SK-N-SH (cell line): ENCODE results near the gene CD163L1. TPM values are rescaled to one million over a fixed set of nuclear protein-coding genes. Genes with fewer than 3 reads are reported as not detected.

ENCODE experiments used
- CTCF ChIA-PET: fragments of 300-600, 350-600 bp; formaldehyde crosslinking; extraction: SDS; loops from one replicate; lab custom pipeline; 2021; lab: Yijun Ruan, JAX
- POLR2A ChIA-PET: fragments of 350-600 bp; sonication (Branson Sonifier 250); formaldehyde crosslinking; extraction: SDS; loops from one replicate; lab custom pipeline; 2020; ENCODE audit warnings: antibody characterized with exemption, inconsistent platforms; lab: Yijun Ruan, JAX
- DNase-seq: peaks from one replicate; pipeline ENCODE4 v3.0.0; 2012
- H2AFZ ChIP-seq: fragments of 200-600 bp; sonication (generic); 2 replicates; pipeline ENCODE4 v1.8.1; 2016; ENCODE audit warnings: antibody characterized with exemption, mild to moderate bottlenecking, low read depth
- H3F3A ChIP-seq: fragments of 200-600 bp; sonication (generic); replicated peaks from 2 replicates; pipeline ENCODE3; 2016; ENCODE audit warnings: antibody characterized with exemption, mild to moderate bottlenecking; ENCODE audit not compliant: insufficient read depth
- H3K27ac ChIP-seq, 2 experiments: fragments of 200-500 bp in 1 of 2; fragments of 200-600 bp in 1 of 2; sonication (Bioruptor generic) in 1 of 2; sonication (generic), shearing (Covaris generic) in 1 of 2; 2 replicates each; pipeline versions ENCODE4 v1.5.1 to v1.6.1; 2014 to 2016; ENCODE audit warnings: low read depth in 2 of 2, inconsistent platforms in 1 of 2, low read length in 1 of 2, mild to moderate bottlenecking in 1 of 2, mixed read lengths in 1 of 2
- H3K27me3 ChIP-seq: fragments of 200-600 bp; sonication (generic), shearing (Covaris generic); 2 replicates; pipeline ENCODE4 v1.6.1; 2016; ENCODE audit warnings: mixed run types; ENCODE audit not compliant: insufficient read depth
- H3K36me3 ChIP-seq, 2 experiments: fragments of 200-500 bp in 1 of 2; fragments of 200-600 bp in 1 of 2; sonication (Bioruptor generic) in 1 of 2; sonication (generic) in 1 of 2; replicated peaks in 1 of 2; 2 replicates each; pipeline versions ENCODE3 to v1.5.1; 2014 to 2016; ENCODE audit warnings: low read length in 1 of 2, mild to moderate bottlenecking in 1 of 2; ENCODE audit not compliant: insufficient read depth in 2 of 2, control insufficient read depth in 1 of 2
- H3K4me1 ChIP-seq, 2 experiments: fragments of 200-500 bp in 1 of 2; fragments of 200-600 bp in 1 of 2; sonication (Bioruptor generic) in 1 of 2; sonication (generic), shearing (Covaris generic) in 1 of 2; 2 replicates each; pipeline versions ENCODE4 v1.5.1 to v1.6.1; 2014 to 2016; ENCODE audit warnings: low read depth in 1 of 2, low read length in 1 of 2, mixed run types in 1 of 2; ENCODE audit not compliant: insufficient read depth in 2 of 2, control insufficient read depth in 1 of 2
- H3K4me2 ChIP-seq: fragments of 200-600 bp; sonication (generic), shearing (Covaris generic); 2 replicates; pipeline ENCODE4 v1.6.1; 2017; ENCODE audit warnings: mixed run types
- H3K4me3 ChIP-seq, 2 experiments: fragments of 200-500 bp in 1 of 2; fragments of 200-600 bp in 1 of 2; sonication (Bioruptor generic) in 1 of 2; sonication (generic), shearing (Covaris generic) in 1 of 2; 2 replicates each; pipeline versions ENCODE4 v1.5.1 to v1.8.1; 2014 to 2016; ENCODE audit warnings: low read depth in 2 of 2, inconsistent platforms in 1 of 2, low read length in 1 of 2, mild to moderate bottlenecking in 1 of 2, mixed read lengths in 1 of 2, moderate library complexity in 1 of 2
- H3K79me2 ChIP-seq: fragments of 200-600 bp; sonication (generic); 2 replicates; pipeline ENCODE4 v1.8.1; 2017; ENCODE audit warnings: mild to moderate bottlenecking; ENCODE audit not compliant: insufficient read depth
- H3K9ac ChIP-seq: fragments of 200-600 bp; sonication (generic); 2 replicates; pipeline ENCODE4 v1.6.1; 2017; ENCODE audit warnings: mixed run types
- H3K9me2 ChIP-seq: fragments of 200-600 bp; sonication (generic); 2 replicates; pipeline ENCODE4 v1.6.1; 2017; ENCODE audit warnings: mixed run types
- H3K9me3 ChIP-seq: fragments of 200-600 bp; sonication (generic); 2 replicates; pipeline ENCODE4 v1.6.1; 2017; ENCODE audit warnings: mixed run types, mild to moderate bottlenecking, moderate library complexity
- H4K20me1 ChIP-seq: fragments of 200-600 bp; sonication (generic); 2 replicates; pipeline ENCODE4 v1.6.1; 2017; ENCODE audit warnings: mild to moderate bottlenecking, mixed run types; ENCODE audit not compliant: insufficient read depth
- EP300 ChIP-seq, 2 experiments: IDR thresholded peaks; 2 replicates each; pipeline versions ENCODE4 v1.4.0 to v1.6.1; 2012; ENCODE audit warnings: borderline replicate concordance in 1 of 2, low read depth in 1 of 2, low read length in 1 of 2
- EZH2phosphoT487 ChIP-seq: fragments of 200-600 bp; sonication (generic); IDR thresholded peaks from 2 replicates; pipeline ENCODE4 v1.6.1; 2017; ENCODE audit warnings: low read depth, mixed run types, mild to moderate bottlenecking, antibody characterized with exemption, moderate library complexity, borderline replicate concordance
- FOXM1 ChIP-seq: IDR thresholded peaks from 2 replicates; pipeline ENCODE4 v1.4.0; 2012; ENCODE audit warnings: low read depth, mild to moderate bottlenecking
- GABPA ChIP-seq: IDR thresholded peaks from 2 replicates; pipeline ENCODE4 v1.4.0; 2012; ENCODE audit warnings: low read depth, mild to moderate bottlenecking
- GATA2 ChIP-seq: sonication (generic); formaldehyde crosslinking; IDR thresholded peaks from 2 replicates; pipeline ENCODE4 v1.5.0; 2020; ENCODE audit warnings: mild to moderate bottlenecking, missing genetic modification reagents
- JUND ChIP-seq: IDR thresholded peaks from 2 replicates; pipeline ENCODE4 v1.4.0; 2012
- MEF2A ChIP-seq: IDR thresholded peaks from 2 replicates; pipeline ENCODE4 v1.4.0; 2012; ENCODE audit warnings: low read depth, borderline replicate concordance
- MXI1 ChIP-seq: IDR thresholded peaks from 2 replicates; pipeline ENCODE4 v1.6.1; 2012; ENCODE audit warnings: mild to moderate bottlenecking, low read depth, low read length, improper control_type of control experiment
- NFIC ChIP-seq: IDR thresholded peaks from 2 replicates; pipeline ENCODE4 v1.4.0; 2012; ENCODE audit warnings: borderline replicate concordance
- NRF1 ChIP-seq: IDR thresholded peaks from 2 replicates; pipeline ENCODE4 v1.6.1; 2012; ENCODE audit warnings: low read depth, mild to moderate bottlenecking, low read length
- RAD21 ChIP-seq: IDR thresholded peaks from 2 replicates; pipeline ENCODE4 v1.6.1; 2012; ENCODE audit warnings: mild to moderate bottlenecking, low read length
- RCOR1 ChIP-seq: fragments of 150-350 bp; IDR thresholded peaks from 2 replicates; pipeline ENCODE4 v1.6.1; 2017; ENCODE audit warnings: antibody characterized with exemption, low read length
- RXRA ChIP-seq: IDR thresholded peaks from 2 replicates; pipeline ENCODE4 v1.4.0; 2012; ENCODE audit warnings: low read depth, mild to moderate bottlenecking, borderline replicate concordance
- SIN3A ChIP-seq: IDR thresholded peaks from 2 replicates; pipeline ENCODE4 v1.6.1; 2012; ENCODE audit warnings: low read depth, mild to moderate bottlenecking, low read length, moderate library complexity, borderline replicate concordance
- SMC3 ChIP-seq: IDR thresholded peaks from 2 replicates; pipeline ENCODE4 v1.6.1; 2012; ENCODE audit warnings: low read depth, low read length, improper control_type of control experiment
- TAF1 ChIP-seq: IDR thresholded peaks from 2 replicates; pipeline ENCODE4 v1.6.1; 2012; ENCODE audit warnings: low read depth, mild to moderate bottlenecking, low read length, moderate library complexity, borderline replicate concordance
- TCF12 ChIP-seq: IDR thresholded peaks from 2 replicates; pipeline ENCODE4 v1.4.0; 2012
- TEAD4 ChIP-seq: IDR thresholded peaks from 2 replicates; pipeline ENCODE4 v1.4.0; 2012; ENCODE audit warnings: mild to moderate bottlenecking, borderline replicate concordance; ENCODE audit not compliant: insufficient read depth
- WGBS: methylation state at CpG from one replicate; pipeline ENCODE4 v1.1.6; 2017; ENCODE audit warnings: low lambda C conversion rate; 5-methylcytosine and 5-hydroxymethylcytosine counted together
- polyA plus RNA-seq, 3 experiments: library from polyadenylated mRNA; depleted of rRNA; stranded (reverse); fragments of >200 nt; gene quantifications; 2 replicates each; pipeline ENCODE4 v1.2.3, GENCODE V29; 2012
- TF ChIP-seq, protein P1 (sequence below): IDR thresholded peaks from 2 replicates; pipeline ENCODE4; 2012
- TF ChIP-seq, protein P2 (sequence below): fragments of 200-600 bp; sonication (generic); IDR thresholded peaks from 2 replicates; pipeline ENCODE4 v1.6.1; 2017; ENCODE audit warnings: antibody characterized with exemption, mild to moderate bottlenecking, moderate library complexity
- TF ChIP-seq, protein P3 (sequence below): IDR thresholded peaks from 2 replicates; pipeline ENCODE4 v1.4.0; 2012; ENCODE audit warnings: low read depth
- TF ChIP-seq, protein P4 (sequence below): IDR thresholded peaks from 2 replicates; pipeline ENCODE4 v1.4.0; 2012; ENCODE audit warnings: low read depth, borderline replicate concordance

CD163L1 gene
- polyA plus RNA-seq, 1 of the 3 experiments (the other 2 are of a cell fraction) = 0.25 TPM

DNA sequence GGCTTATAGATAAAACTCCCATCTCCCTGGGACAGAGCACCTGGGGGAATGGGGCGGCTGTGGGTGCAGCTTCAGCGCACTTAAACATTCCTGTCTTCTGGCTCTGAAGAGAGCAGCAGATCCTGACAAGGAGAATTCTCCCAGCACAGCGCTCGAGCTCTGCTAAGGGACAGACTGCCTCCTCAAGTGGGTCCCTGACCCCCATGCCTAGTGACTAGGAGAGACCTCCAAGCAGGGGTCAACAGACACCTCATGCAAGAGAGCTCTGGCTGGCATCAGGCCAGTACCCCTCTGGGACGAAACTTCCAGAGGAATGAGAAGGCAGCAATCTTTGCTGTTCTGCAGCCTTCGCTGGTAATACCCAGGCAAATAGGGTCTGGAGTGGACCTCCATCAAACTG, 28.1 kb upstream of the CD163L1 start (continued):
- no peak for TF ChIP-seq MXI1

DNA sequence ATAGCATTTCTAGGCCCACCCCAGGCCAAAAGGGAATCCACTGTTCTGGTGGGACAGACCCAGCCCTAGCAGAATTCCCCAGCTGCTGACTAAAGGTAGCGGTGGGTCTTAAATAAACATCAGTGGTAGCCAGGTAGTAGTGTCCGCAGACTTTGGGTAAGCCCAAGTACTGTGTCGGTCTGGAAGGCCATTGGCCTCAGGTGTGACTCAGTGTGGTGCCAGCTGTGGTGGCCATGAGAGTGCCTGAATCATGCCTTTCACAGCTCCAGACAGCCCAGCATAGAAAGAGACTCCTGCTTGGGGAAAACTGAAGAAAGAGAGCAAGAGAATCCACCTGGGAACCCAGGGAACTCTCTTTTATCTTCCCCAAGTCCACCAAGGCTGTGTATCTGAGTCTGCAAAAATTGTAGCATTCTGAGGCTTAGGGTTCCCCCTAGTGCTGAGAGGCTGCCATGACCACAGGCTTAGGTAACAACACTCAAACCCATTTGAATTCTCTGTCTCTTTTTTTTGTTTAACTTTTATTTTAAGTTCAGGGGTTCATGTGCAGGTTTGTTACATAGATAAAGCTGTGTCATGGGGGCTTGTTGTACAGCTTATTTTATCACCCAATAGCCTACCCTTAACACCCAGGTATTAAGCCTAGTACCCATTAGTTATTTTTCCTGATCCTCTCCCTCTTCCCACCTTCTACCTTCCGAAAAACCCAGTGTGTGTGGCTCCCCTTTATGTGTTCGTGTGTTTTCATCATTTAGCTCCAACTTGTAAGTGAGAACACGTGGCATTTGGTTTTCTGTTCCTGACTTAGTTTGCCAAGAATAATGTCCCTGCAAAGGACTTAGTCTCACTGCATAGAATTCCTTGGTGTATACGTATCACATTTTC, 16.7 kb upstream of the CD163L1 start:
- H3K9me3 ChIP-seq = no peaks in the 10 kb centered on the region
- peak; percentile 34 for DNase-seq
- WGBS = 14% methylated on average over 7 of the region's 7 CpGs

More for the DNA sequence above, 16.7 kb upstream of the CD163L1 start:
- Histone ChIP-seq H3K9ac (no peak overlapping the region), H3F3A (peaks cover 4% of the 10 kb centered on the region), H3K27me3 (peaks cover 13% of the 10 kb centered on the region), H3K79me2 (no peaks in the 10 kb centered on the region), H2AFZ (no peak overlapping the region), H3K4me1 (no peaks in the 10 kb centered on the region), H3K4me2 (no peak overlapping the region), H3K27ac (no peak overlapping the region), H3K4me3 (no peak overlapping the region), H3K9me2 (no peaks in the 10 kb centered on the region), H3K36me3 (no peaks in the 10 kb centered on the region), H4K20me1 (no peaks in the 10 kb centered on the region)
- ChIA-PET CTCF (interaction anchor here (0.7 to 3.9 kb wide), 13 partner anchors 11 to 305 kb away, joined by 3 to 17 read pairs (median 3); partner anchors contain the start of gene CD163L1), POLR2A (no interaction called here)
- peak; percentile 82 for TF ChIP-seq RAD21
- TF ChIP-seq JUND = no peak
- TF ChIP-seq, protein P1, sequence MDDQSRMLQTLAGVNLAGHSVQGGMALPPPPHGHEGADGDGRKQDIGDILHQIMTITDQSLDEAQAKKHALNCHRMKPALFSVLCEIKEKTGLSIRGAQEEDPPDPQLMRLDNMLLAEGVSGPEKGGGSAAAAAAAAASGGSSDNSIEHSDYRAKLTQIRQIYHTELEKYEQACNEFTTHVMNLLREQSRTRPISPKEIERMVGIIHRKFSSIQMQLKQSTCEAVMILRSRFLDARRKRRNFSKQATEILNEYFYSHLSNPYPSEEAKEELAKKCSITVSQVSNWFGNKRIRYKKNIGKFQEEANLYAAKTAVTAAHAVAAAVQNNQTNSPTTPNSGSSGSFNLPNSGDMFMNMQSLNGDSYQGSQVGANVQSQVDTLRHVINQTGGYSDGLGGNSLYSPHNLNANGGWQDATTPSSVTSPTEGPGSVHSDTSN = no peak
- TF ChIP-seq TEAD4 = no peak
- no peak for TF ChIP-seq RCOR1
- no peak for TF ChIP-seq SIN3A
- TF ChIP-seq NFIC = no peak
- no peak for TF ChIP-seq RXRA
- TF ChIP-seq, protein P2, sequence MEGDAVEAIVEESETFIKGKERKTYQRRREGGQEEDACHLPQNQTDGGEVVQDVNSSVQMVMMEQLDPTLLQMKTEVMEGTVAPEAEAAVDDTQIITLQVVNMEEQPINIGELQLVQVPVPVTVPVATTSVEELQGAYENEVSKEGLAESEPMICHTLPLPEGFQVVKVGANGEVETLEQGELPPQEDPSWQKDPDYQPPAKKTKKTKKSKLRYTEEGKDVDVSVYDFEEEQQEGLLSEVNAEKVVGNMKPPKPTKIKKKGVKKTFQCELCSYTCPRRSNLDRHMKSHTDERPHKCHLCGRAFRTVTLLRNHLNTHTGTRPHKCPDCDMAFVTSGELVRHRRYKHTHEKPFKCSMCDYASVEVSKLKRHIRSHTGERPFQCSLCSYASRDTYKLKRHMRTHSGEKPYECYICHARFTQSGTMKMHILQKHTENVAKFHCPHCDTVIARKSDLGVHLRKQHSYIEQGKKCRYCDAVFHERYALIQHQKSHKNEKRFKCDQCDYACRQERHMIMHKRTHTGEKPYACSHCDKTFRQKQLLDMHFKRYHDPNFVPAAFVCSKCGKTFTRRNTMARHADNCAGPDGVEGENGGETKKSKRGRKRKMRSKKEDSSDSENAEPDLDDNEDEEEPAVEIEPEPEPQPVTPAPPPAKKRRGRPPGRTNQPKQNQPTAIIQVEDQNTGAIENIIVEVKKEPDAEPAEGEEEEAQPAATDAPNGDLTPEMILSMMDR = peak; percentile 87
- TF ChIP-seq TAF1 = no peak
- peak; percentile 78 for TF ChIP-seq SMC3
- no peak for TF ChIP-seq EP300 (IDR thresholded peaks at IDR 0.05; ENCODE audit: borderline replicate concordance in 1 of 2, low read depth in 1 of 2, low read length in 1 of 2)
- TF ChIP-seq, protein P3, sequence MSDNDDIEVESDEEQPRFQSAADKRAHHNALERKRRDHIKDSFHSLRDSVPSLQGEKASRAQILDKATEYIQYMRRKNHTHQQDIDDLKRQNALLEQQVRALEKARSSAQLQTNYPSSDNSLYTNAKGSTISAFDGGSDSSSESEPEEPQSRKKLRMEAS = no peak
- TF ChIP-seq MXI1 = no peak
- TF ChIP-seq FOXM1 = no peak
- TF ChIP-seq GABPA = no peak
- TF ChIP-seq TCF12 = no peak
- TF ChIP-seq NRF1 = no peak
- TF ChIP-seq, protein P4, sequence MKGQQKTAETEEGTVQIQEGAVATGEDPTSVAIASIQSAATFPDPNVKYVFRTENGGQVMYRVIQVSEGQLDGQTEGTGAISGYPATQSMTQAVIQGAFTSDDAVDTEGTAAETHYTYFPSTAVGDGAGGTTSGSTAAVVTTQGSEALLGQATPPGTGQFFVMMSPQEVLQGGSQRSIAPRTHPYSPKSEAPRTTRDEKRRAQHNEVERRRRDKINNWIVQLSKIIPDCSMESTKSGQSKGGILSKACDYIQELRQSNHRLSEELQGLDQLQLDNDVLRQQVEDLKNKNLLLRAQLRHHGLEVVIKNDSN = no peak
- no peak for TF ChIP-seq MEF2A
- TF ChIP-seq EZH2phosphoT487 = no peak
- TF ChIP-seq GATA2 (CRISPR knock-in tag) = no peak
